Brain microvascular endothelial cell (primary cell): ENCODE results near the gene MARCHF9.

ENCODE experiments used
- DNase-seq: peaks from one replicate; pipeline ENCODE4 v3.0.0-alpha.2; 2020
- H3K27ac ChIP-seq: fragments of 250-450 bp; sonication (Bioruptor Pico); 2 replicates; pipeline ENCODE4 v1.5.1; 2020; ENCODE audit warnings: mild to moderate bottlenecking, moderate library complexity
- H3K27me3 ChIP-seq: fragments of 250-450 bp; sonication (Bioruptor Pico); replicated peaks from 2 replicates; pipeline ENCODE4 v1.5.1; 2020; ENCODE audit warnings: mild to moderate bottlenecking
- H3K36me3 ChIP-seq: fragments of 250-450 bp; sonication (Bioruptor Pico); replicated peaks from 2 replicates; pipeline ENCODE4 v1.5.1; 2020; ENCODE audit warnings: mild to moderate bottlenecking
- H3K4me3 ChIP-seq: 2 replicates; pipeline ENCODE4 v1.5.1; 2011; ENCODE audit warnings: low read depth, mild to moderate bottlenecking, control low read depth, low read length, moderate library complexity
- CTCF ChIP-seq: IDR thresholded peaks from 2 replicates; pipeline ENCODE4 v1.5.1; 2011; ENCODE audit warnings: low read depth, mild to moderate bottlenecking, moderate library complexity, low read length, control low read depth, inconsistent platforms; ENCODE audit errors: missing control alignments
- in situ Hi-C: cut with HindIII; loops from 2 replicates; pipeline ENCODE4 v1.10.0; 2017; ENCODE audit warnings: low sequenced_read_pairs, low pct_ligation_motif_present

The MARCHF9 gene

GRCh38 chr12:57755454-57756372 lies 810 bp downstream of the MARCHF9 start:
- no peak for TF ChIP-seq CTCF
- Histone ChIP-seq H3K4me3 (peak overlapping the region; percentile 49), H3K36me3 (no peaks in the 10 kb centered on the region), H3K27me3 (no peaks in the 10 kb centered on the region), H3K27ac (no peak overlapping the region)
- in situ Hi-C loops, result no loop called here
- DNase-seq, result no peak

- in situ Hi-C loops, result no loop called here
- DNase-seq, result no peak
- TF ChIP-seq CTCF, result peak; percentile 89
- Histone ChIP-seq H3K36me3 (no peaks in the 10 kb centered on the region), H3K27ac (no peak overlapping the region), H3K27me3 (no peaks in the 10 kb centered on the region), H3K4me3 (no peak overlapping the region)
Measured at GRCh38 chr12:57756406-57757341, 1.8 kb downstream of the MARCHF9 start.

GRCh38 chr12:57757771-57758170 lies 2.9 kb downstream of the MARCHF9 start:
- H3K36me3 ChIP-seq, result no peaks in the 10 kb centered on the region
- no peaks in the 10 kb centered on the region for H3K27me3 ChIP-seq
- TF ChIP-seq CTCF, result no peak
- in situ Hi-C loops, result no loop called here
- no peak overlapping the region for H3K4me3 ChIP-seq
- DNase-seq, result no peak
- H3K27ac ChIP-seq, result no peak overlapping the region

- in situ Hi-C loops, result no loop called here
- DNase-seq, result no peak
- TF ChIP-seq CTCF, result no peak
- peaks cover 3% of the 10 kb centered on the region for H3K27me3 ChIP-seq
- H3K36me3 ChIP-seq, result no peaks in the 10 kb centered on the region
- no peak overlapping the region for H3K4me3 ChIP-seq
- no peak overlapping the region for H3K27ac ChIP-seq
Measured at GRCh38 chr12:57758552-57759359, 3.9 kb downstream of the MARCHF9 start.

- no peak for DNase-seq
- peak; percentile 70 for TF ChIP-seq CTCF
- H3K27ac ChIP-seq, result no peak overlapping the region
- no peak overlapping the region for H3K4me3 ChIP-seq
- H3K27me3 ChIP-seq, result peaks cover 8% of the 10 kb centered on the region
- in situ Hi-C loops, result no loop called here
- H3K36me3 ChIP-seq, result no peaks in the 10 kb centered on the region
Measured at GRCh38 chr12:57759360-57759980, 4.6 kb downstream of the MARCHF9 start.
